ENCODE data around the gene SIX6. TPM values are rescaled to one million over a fixed set of nuclear protein-coding genes. Genes with fewer than 3 reads are reported as not detected.

SIX6 gene

GRCh38 chr14:60553808-60554207 lies 44.9 kb downstream of the SIX6 start:
- Histone ChIP-seq H2BK15ac (replicated peaks; ENCODE audit: low read depth) (no peak overlapping the region), H3K27ac (ENCODE audit: low read depth, low read length) (no peak overlapping the region), H2BK5ac (ENCODE audit: low read length) (no peak overlapping the region), H3K9ac (ENCODE audit: low read length) (no peak overlapping the region), H3K79me1 (ENCODE audit: low read length) (no peaks in the 10 kb centered on the region), H3K79me2 (ENCODE audit: control insufficient read depth, insufficient read depth, low read length) (no peaks in the 10 kb centered on the region), H3K56ac (ENCODE audit: low read length) (no peak overlapping the region), H2AK5ac (ENCODE audit: low read length) (no peak overlapping the region), H3K4ac (ENCODE audit: low read depth, low read length) (no peak overlapping the region), H3K36me3 (ENCODE audit: control insufficient read depth, insufficient read depth, low read length) (no peaks in the 10 kb centered on the region), H3K27me3 (ENCODE audit: insufficient read depth, low read length, poor library complexity) (no peaks in the 10 kb centered on the region), H4K8ac (ENCODE audit: low read depth, low read length) (no peak overlapping the region), H3K23ac (ENCODE audit: low read length) (no peak overlapping the region), H3K4me2 (ENCODE audit: low read length) (no peak overlapping the region), H3K4me1 (ENCODE audit: control insufficient read depth, low read depth, low read length) (no peaks in the 10 kb centered on the region), H2BK120ac (ENCODE audit: low read depth, low read length) (no peak overlapping the region), H4K5ac (ENCODE audit: low read length) (no peak overlapping the region), H3K18ac (ENCODE audit: low read length) (no peak overlapping the region), H3K4me3 (ENCODE audit: low read length) (no peak overlapping the region)
- no peak for DNase-seq
- WGBS (ENCODE audit: extremely low coverage, insufficient coverage, low lambda C conversion rate) = no CpG with 5 or more reads among the region's 1 CpG

GRCh38 chr14:60561845-60562746 lies 53.1 kb downstream of the SIX6 start:
- no peak overlapping the region for H3K18ac ChIP-seq (ENCODE audit: low read length)
- H3K9ac ChIP-seq (ENCODE audit: low read length) = no peak overlapping the region
- H3K36me3 ChIP-seq (ENCODE audit: control insufficient read depth, insufficient read depth, low read length) = no peaks in the 10 kb centered on the region
- no peak overlapping the region for H3K4ac ChIP-seq (ENCODE audit: low read depth, low read length)
- no peak overlapping the region for H2BK5ac ChIP-seq (ENCODE audit: low read length)
- no peak overlapping the region for H3K23ac ChIP-seq (ENCODE audit: low read length)
- no peak overlapping the region for H3K56ac ChIP-seq (ENCODE audit: low read length)
- WGBS (ENCODE audit: extremely low coverage, insufficient coverage, low lambda C conversion rate) = no CpG with 5 or more reads among the region's 7 CpGs
- no peaks in the 10 kb centered on the region for H3K79me1 ChIP-seq (ENCODE audit: low read length)
- H4K5ac ChIP-seq (ENCODE audit: low read length) = no peak overlapping the region
- H2BK120ac ChIP-seq (ENCODE audit: low read depth, low read length) = no peak overlapping the region
- H3K4me3 ChIP-seq (ENCODE audit: low read length) = no peak overlapping the region
- H3K4me2 ChIP-seq (ENCODE audit: low read length) = no peak overlapping the region
- H2AK5ac ChIP-seq (ENCODE audit: low read length) = no peak overlapping the region
- no peaks in the 10 kb centered on the region for H3K4me1 ChIP-seq (ENCODE audit: control insufficient read depth, low read depth, low read length)
- no peaks in the 10 kb centered on the region for H3K27me3 ChIP-seq (ENCODE audit: insufficient read depth, low read length, poor library complexity)
- no peaks in the 10 kb centered on the region for H3K79me2 ChIP-seq (ENCODE audit: control insufficient read depth, insufficient read depth, low read length)
- DNase-seq = peak; percentile 91
- no peak overlapping the region for H3K27ac ChIP-seq (ENCODE audit: low read depth, low read length)
- no peak overlapping the region for H4K8ac ChIP-seq (ENCODE audit: low read depth, low read length)
- H2BK15ac ChIP-seq (replicated peaks; ENCODE audit: low read depth) = no peak overlapping the region

Small RNAs within 50 kb of the gene (small RNA-seq; reads per million reads assigned to genes)
- gene AL049874.4 (ENCODE audit: insufficient read depth) = not detected

Data from mesendoderm (in vitro differentiated cells).